GM12801 (cell line): Measurements from ENCODE around the gene C2orf68.

Experiments used
- CTCF ChIP-seq: IDR thresholded peaks from one replicate; pipeline ENCODE4 v1.5.1; 2011; ENCODE audit warnings: control low read depth; ENCODE audit not compliant: insufficient read length; ENCODE audit errors: extremely low read depth

The C2orf68 gene

DNA sequence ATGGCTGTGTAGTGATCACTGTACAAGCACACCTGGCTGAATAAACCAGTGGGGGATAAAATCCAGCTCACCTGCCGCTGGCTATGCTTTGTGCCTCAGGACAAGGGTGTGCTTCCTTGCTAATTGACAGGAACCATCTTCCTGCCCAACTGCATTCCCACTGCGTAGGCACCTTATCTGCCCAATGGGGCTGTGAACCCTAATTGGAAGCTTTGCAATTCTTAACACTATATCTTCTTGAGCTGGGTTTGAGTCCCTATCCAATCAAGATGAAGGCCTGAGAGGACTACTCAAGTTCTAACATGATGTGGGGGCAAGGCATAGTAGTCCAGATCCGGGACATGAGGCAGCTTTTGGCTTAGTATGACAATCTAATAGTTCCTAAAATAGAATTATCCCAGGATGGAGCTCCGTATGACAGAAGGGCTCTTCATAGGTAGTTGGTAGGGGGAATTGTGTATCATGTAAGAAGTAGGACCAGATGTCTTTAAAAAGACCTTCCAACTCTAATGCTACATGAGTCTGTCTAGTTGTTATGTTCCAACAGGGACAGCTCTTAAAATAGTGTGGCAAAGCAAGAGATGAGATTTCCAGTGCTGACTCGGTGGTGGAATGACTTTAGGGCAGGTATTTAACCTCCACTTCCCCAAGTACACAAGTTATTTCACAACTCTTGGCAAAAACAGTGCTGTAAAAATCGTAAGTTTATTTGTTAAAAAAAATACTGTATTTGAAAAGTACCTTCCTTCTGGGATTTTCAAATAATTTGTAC, 7.1 kb downstream of the C2orf68 start:
- TF ChIP-seq CTCF: no peak

- TF ChIP-seq CTCF: no peak
Measured at GRCh38 chr2:85602476-85603234, 9.2 kb downstream of the C2orf68 start, which contains the start of gene TMEM150A. TMEM150A (minus strand) TSS chr2:85602698; CDS start chr2:85601948, 750 bp downstream.

GRCh38 chr2:85601771-85602475, 9.9 kb downstream of the C2orf68 start:
- TF ChIP-seq CTCF: no peak

- TF ChIP-seq CTCF: no peak
Measured at GRCh38 chr2:85600951-85601770, 10.7 kb downstream of the C2orf68 start.

- no peak for TF ChIP-seq CTCF
Measured at GRCh38 chr2:85600235-85600575, 11.7 kb downstream of the C2orf68 start.

DNA sequence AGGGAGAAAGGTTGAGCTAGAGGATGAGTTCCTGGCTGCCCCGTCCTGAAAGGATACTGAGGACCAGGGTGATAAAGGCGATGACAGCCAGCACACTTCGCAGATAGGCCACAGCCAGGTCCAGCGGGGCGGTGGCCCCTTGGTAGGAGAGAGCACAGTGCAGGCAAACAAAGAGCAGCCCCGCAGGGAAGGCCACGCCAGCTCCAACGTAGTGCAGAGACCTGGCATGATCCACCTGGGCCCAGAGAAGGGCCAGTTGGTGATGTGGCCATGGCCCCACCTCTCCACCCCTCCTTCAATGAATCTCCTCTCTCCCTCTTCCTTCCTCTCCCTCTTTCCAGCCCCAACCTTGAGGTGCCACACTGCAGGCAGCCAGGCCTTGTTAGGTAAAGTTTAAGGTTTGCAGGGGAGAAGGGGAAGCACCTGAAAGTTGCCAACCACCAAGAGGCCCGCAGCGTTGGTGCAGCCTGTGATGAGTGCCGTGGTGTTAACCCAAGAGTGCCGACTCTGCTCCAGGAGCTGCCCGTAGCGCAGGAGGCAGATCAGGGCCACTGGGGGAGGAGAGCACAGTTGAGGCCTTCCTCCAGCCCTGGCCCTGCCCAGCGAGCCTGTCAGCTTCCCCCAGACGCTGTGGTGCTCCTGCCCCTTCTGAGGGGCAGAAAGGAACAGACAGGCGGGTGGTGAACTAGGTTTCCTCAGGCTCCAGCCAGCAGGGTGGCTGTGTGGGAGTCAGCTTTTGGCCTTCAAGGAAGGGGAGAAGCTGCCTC, 12.2 kb downstream of the C2orf68 start:
- TF ChIP-seq CTCF: no peak
